Small intestine (tissue), 7 donors: Measurements from ENCODE around the gene HERPUD2. TPM values are rescaled to one million over a fixed set of nuclear protein-coding genes. Genes with fewer than 3 reads are reported as not detected.
"Not testable (repeated sequence)": the region's sequence is repeated elsewhere in the genome, so short reads cannot be mapped to it uniquely, and the experiment has no call there.

Experiments
- DNase-seq, 2 donors: peaks; one replicate each; pipeline versions ENCODE4 v3.0.0 to v3.0.0-alpha.2; 2013
- FAIRE-seq: peaks from 2 replicates; lab custom pipeline; 2012; peaks lifted over from hg19 to GRCh38; lab: Jason Lieb, UNC
- H3K27ac ChIP-seq, 3 donors: one replicate each; pipeline ENCODE4 v1.5.1; 2013; ENCODE audit warnings: low read length in 2 of 3, mild to moderate bottlenecking in 2 of 3, control low read depth in 1 of 3, inconsistent platforms in 1 of 3, low read depth in 1 of 3, moderate library complexity in 1 of 3
- H3K27me3 ChIP-seq, 3 donors: one replicate each; pipeline ENCODE4 v1.6.1; 2013; ENCODE audit warnings: low read length in 3 of 3, inconsistent platforms in 1 of 3; ENCODE audit not compliant: control insufficient read depth in 3 of 3, insufficient read depth in 3 of 3
- H3K36me3 ChIP-seq, 3 donors: one replicate each; pipeline ENCODE4 v1.6.1; 2013; ENCODE audit warnings: low read length in 3 of 3, inconsistent platforms in 1 of 3, low read depth in 1 of 3, mild to moderate bottlenecking in 1 of 3, moderate library complexity in 1 of 3; ENCODE audit not compliant: control insufficient read depth in 3 of 3, insufficient read depth in 2 of 3
- H3K4me1 ChIP-seq, 3 donors: one replicate each; pipeline ENCODE4 v1.6.1; 2013; ENCODE audit warnings: low read length in 2 of 3, inconsistent platforms in 1 of 3, low read depth in 1 of 3, mild to moderate bottlenecking in 1 of 3, moderate library complexity in 1 of 3; ENCODE audit not compliant: control insufficient read depth in 3 of 3, insufficient read depth in 2 of 3
- H3K4me3 ChIP-seq, 3 donors: one replicate each; pipeline ENCODE4 v1.5.1; 2013; ENCODE audit warnings: low read length in 3 of 3, control low read depth in 1 of 3, inconsistent platforms in 1 of 3, low read depth in 1 of 3, mild to moderate bottlenecking in 1 of 3, moderate library complexity in 1 of 3
- H3K9me3 ChIP-seq, 2 donors: one replicate each; pipeline ENCODE4 v1.6.1; 2013; ENCODE audit warnings: low read depth in 1 of 2, low read length in 1 of 2; ENCODE audit not compliant: control insufficient read depth in 2 of 2, insufficient read depth in 1 of 2
- WGBS, 3 donors: extraction: QIAGEN DNeasy Blood & Tissue Kit; methylation state at CpG; one replicate each; pipeline ENCODE4 v1.1.7; 2013; 5-methylcytosine and 5-hydroxymethylcytosine counted together
- polyA plus RNA-seq, 4 donors: library from polyadenylated mRNA; stranded (reverse) in 3 of 4; unstranded in 1 of 4; fragments of 200-250 nt in 3 of 4; fragments of 120-200 nt in 1 of 4; gene quantifications; one replicate each; pipeline versions ENCODE4 v1.2.1 to v1.2.3, GENCODE V29; 2013
- donor health status: healthy with polysubstance abuse.
- donor health status: control.
- donor health status: control.
- donor health status: Bipolar disorder and iron deficiency.
- donor health status: healthy.

Gene HERPUD2
- polyA plus RNA-seq, 4 donors: 8.9 to 23.5 (median 10.1) TPM

GRCh38 chr7:35604595-35604994 lies 90.3 kb downstream of the HERPUD2 start:
- FAIRE-seq (no peak), DNase-seq (no peak)
- Histone ChIP-seq H3K36me3 (no peaks in the 10 kb centered on the region), H3K4me3 (no peak overlapping the region), H3K9me3 (no peaks in the 10 kb centered on the region), H3K4me1 (no peaks in the 10 kb centered on the region), H3K27me3 (peaks cover 0 to 3% (median 0%) of the 10 kb centered on the region in 3 donors), H3K27ac (no peak overlapping the region)

GRCh38 chr7:35599645-35600044 lies 95.3 kb downstream of the HERPUD2 start:
- WGBS, 3 donors: 67 to 89% (median 86%) methylated on average over 1 of the region's 1 CpG
- H3K4me1 ChIP-seq: no peaks in the 10 kb centered on the region
- no peaks in the 10 kb centered on the region for H3K9me3 ChIP-seq
- no peak overlapping the region for H3K4me3 ChIP-seq
- FAIRE-seq (no peak), DNase-seq (no peak)
- H3K36me3 ChIP-seq: no peaks in the 10 kb centered on the region
- no peak overlapping the region for H3K27ac ChIP-seq
- no peaks in the 10 kb centered on the region for H3K27me3 ChIP-seq

- H3K36me3 ChIP-seq: no peaks in the 10 kb centered on the region
- 46 to 81% (median 61%) methylated on average over 2 of the region's 2 CpGs for WGBS, 3 donors
- no peak overlapping the region for H3K27ac ChIP-seq
- no peaks in the 10 kb centered on the region for H3K9me3 ChIP-seq
- no peaks in the 10 kb centered on the region for H3K27me3 ChIP-seq
- no peak overlapping the region for H3K4me3 ChIP-seq
- FAIRE-seq (no peak), DNase-seq (no peak)
- H3K4me1 ChIP-seq: no peaks in the 10 kb centered on the region
Observed at GRCh38 chr7:35599061-35599460, 95.9 kb downstream of the HERPUD2 start.

GRCh38 chr7:35596061-35596460 lies 98.9 kb downstream of the HERPUD2 start:
- Histone ChIP-seq H3K4me3 (no peak overlapping the region), H3K27me3 (no peaks in the 10 kb centered on the region), H3K4me1 (no peaks in the 10 kb centered on the region), H3K27ac (peak overlapping the region in 1 of 3 donors; percentile 50), H3K9me3 (no peaks in the 10 kb centered on the region), H3K36me3 (no peaks in the 10 kb centered on the region)
- FAIRE-seq: no peak
- WGBS, 3 donors: 59 to 62% (median 62%) methylated on average over 2 of the region's 2 CpGs
- DNase-seq: peak in 1 of 2 donors; percentile 3

GRCh38 chr7:35593899-35594298 lies 101.0 kb downstream of the HERPUD2 start:
- H3K27me3 ChIP-seq: no peaks in the 10 kb centered on the region
- H3K4me3 ChIP-seq: no peak overlapping the region
- H3K27ac ChIP-seq: no peak overlapping the region
- 76 to 84% (median 78%) methylated on average over 8 of the region's 8 CpGs for WGBS, 3 donors
- H3K4me1 ChIP-seq: no peaks in the 10 kb centered on the region
- no peaks in the 10 kb centered on the region for H3K9me3 ChIP-seq
- no peaks in the 10 kb centered on the region for H3K36me3 ChIP-seq
- no peak for FAIRE-seq
- no peak for DNase-seq

GRCh38 chr7:35588647-35589046 lies 106.3 kb downstream of the HERPUD2 start:
- FAIRE-seq: no peak
- 75 to 87% (median 85%) methylated on average over 4 of the region's 4 CpGs for WGBS, 3 donors
- H3K36me3 ChIP-seq: no peaks in the 10 kb centered on the region

GRCh38 chr7:35584990-35585389 lies 109.9 kb downstream of the HERPUD2 start:
- no peaks in the 10 kb centered on the region for H3K27me3 ChIP-seq
- H3K4me3 ChIP-seq: no peak overlapping the region
- no peak overlapping the region for H3K27ac ChIP-seq
- WGBS, 3 donors: 60 to 63% (median 61%) methylated on average over 2 of the region's 2 CpGs
- no peak for FAIRE-seq
- no peaks in the 10 kb centered on the region for H3K4me1 ChIP-seq
- no peak for DNase-seq
- no peaks in the 10 kb centered on the region for H3K36me3 ChIP-seq
- peaks cover 0 to 3% of the 10 kb centered on the region in 2 donors for H3K9me3 ChIP-seq

More at GRCh38 chr7:35588647-35589046, 106.3 kb downstream of the HERPUD2 start:
- no peak overlapping the region for H3K27ac ChIP-seq
- H3K9me3 ChIP-seq: no peaks in the 10 kb centered on the region
- H3K27me3 ChIP-seq: no peaks in the 10 kb centered on the region
- peak in 1 of 2 donors; percentile 22 for DNase-seq
- no peak overlapping the region for H3K4me3 ChIP-seq
- no peaks in the 10 kb centered on the region for H3K4me1 ChIP-seq

GRCh38 chr7:35584533-35584932 lies 110.4 kb downstream of the HERPUD2 start:
- WGBS, 3 donors: 64 to 81% (median 67%) methylated on average over 3 of the region's 3 CpGs
- not testable (repeated sequence) for H3K9me3 ChIP-seq, DNase-seq, H3K4me1 ChIP-seq, H3K27ac ChIP-seq, H3K4me3 ChIP-seq, H3K36me3 ChIP-seq, FAIRE-seq, H3K27me3 ChIP-seq
